ENCODE data around the gene PHACTR1.

GRCh38 chr6:12947967-12948366, 231.4 kb downstream of the PHACTR1 start:
- no peak for TF ChIP-seq CTCF (IDR thresholded peaks at IDR 0.05; ENCODE audit: low read depth, low read length, missing input control)
- TF ChIP-seq TAF1 (conservative IDR thresholded peaks at IDR 0.05) = no peak

All from liver (tissue), 3 donors.